ENCODE data around the gene SORD.

The SORD gene

GRCh38 chr15:45116482-45117307 lies 93.7 kb downstream of the SORD start:
- DNase-seq (ENCODE audit: insufficient read length) (no peak), FAIRE-seq (no peak)
- TF ChIP-seq TAF1 (IDR thresholded peaks at IDR 0.05; ENCODE audit: borderline replicate concordance, low read depth, low read length) (no peak), POLR2A (IDR thresholded peaks at IDR 0.05; ENCODE audit: low read depth, low read length) (no peak), POLR2AphosphoS5 (IDR thresholded peaks at IDR 0.05; ENCODE audit: low read depth, low read length) (no peak)

DNA sequence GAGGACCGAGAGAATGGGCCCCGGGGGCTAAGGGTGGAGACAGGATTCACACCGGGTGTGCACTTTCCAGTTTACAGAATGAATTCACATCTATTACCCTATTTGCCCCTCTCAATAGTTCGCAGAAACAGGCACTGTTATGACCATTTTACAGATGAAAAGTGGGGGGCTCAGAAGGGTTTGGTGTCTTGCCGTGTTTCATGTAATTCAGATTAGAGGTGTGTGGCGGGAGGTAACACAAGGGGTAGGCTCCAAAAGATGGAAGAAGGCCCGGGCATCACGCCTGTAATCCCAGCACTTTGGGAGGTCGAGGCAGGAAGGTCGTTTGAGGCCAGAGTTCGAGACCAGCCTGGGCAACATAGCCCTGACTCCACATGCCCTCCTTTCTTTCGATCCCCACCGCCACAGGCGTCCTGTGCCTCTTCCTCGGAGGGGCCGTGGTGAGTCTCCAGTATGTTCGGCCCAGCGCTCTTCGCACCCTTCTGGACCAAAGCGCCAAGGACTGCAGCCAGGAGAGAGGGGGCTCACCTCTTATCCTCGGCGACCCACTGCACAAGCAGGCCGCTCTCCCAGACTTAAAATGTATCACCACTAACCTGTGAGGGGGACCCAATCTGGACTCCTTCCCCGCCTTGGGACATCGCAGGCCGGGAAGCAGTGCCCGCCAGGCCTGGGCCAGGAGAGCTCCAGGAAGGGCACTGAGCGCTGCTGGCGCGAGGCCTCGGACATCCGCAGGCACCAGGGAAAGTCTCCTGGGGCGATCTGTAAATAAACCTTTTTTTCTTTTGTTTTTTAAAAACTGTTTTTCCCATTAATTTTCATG lies 94.5 kb downstream of the SORD start:
- TF ChIP-seq POLR2AphosphoS5 (IDR thresholded peaks at IDR 0.05; ENCODE audit: low read depth, low read length) = no peak
- no peak for TF ChIP-seq TAF1 (IDR thresholded peaks at IDR 0.05; ENCODE audit: borderline replicate concordance, low read depth, low read length)
- no peak for TF ChIP-seq POLR2A (IDR thresholded peaks at IDR 0.05; ENCODE audit: low read depth, low read length)
- no peak for DNase-seq (ENCODE audit: insufficient read length)
- FAIRE-seq = no peak

GRCh38 chr15:45118131-45118588 lies 95.2 kb downstream of the SORD start:
- peak; percentile 91 for DNase-seq (ENCODE audit: insufficient read length)
- TF ChIP-seq TAF1 (IDR thresholded peaks at IDR 0.05; ENCODE audit: borderline replicate concordance, low read depth, low read length) = no peak
- TF ChIP-seq POLR2AphosphoS5 (IDR thresholded peaks at IDR 0.05; ENCODE audit: low read depth, low read length) = no peak
- TF ChIP-seq POLR2A (IDR thresholded peaks at IDR 0.05; ENCODE audit: low read depth, low read length) = no peak
- peak; percentile 99 for FAIRE-seq

GRCh38 chr15:45118996-45119395 lies 96.0 kb downstream of the SORD start:
- TF ChIP-seq TAF1 (IDR thresholded peaks at IDR 0.05; ENCODE audit: borderline replicate concordance, low read depth, low read length) = no peak
- no peak for TF ChIP-seq POLR2AphosphoS5 (IDR thresholded peaks at IDR 0.05; ENCODE audit: low read depth, low read length)
- TF ChIP-seq POLR2A (IDR thresholded peaks at IDR 0.05; ENCODE audit: low read depth, low read length) = no peak
- DNase-seq (ENCODE audit: insufficient read length) (no peak), FAIRE-seq (no peak)

GRCh38 chr15:45120081-45120972 lies 97.3 kb downstream of the SORD start:
- FAIRE-seq (no peak), DNase-seq (ENCODE audit: insufficient read length) (no peak)
- TF ChIP-seq POLR2A (IDR thresholded peaks at IDR 0.05; ENCODE audit: low read depth, low read length) (no peak), TAF1 (IDR thresholded peaks at IDR 0.05; ENCODE audit: borderline replicate concordance, low read depth, low read length) (no peak), POLR2AphosphoS5 (IDR thresholded peaks at IDR 0.05; ENCODE audit: low read depth, low read length) (no peak)

DNA sequence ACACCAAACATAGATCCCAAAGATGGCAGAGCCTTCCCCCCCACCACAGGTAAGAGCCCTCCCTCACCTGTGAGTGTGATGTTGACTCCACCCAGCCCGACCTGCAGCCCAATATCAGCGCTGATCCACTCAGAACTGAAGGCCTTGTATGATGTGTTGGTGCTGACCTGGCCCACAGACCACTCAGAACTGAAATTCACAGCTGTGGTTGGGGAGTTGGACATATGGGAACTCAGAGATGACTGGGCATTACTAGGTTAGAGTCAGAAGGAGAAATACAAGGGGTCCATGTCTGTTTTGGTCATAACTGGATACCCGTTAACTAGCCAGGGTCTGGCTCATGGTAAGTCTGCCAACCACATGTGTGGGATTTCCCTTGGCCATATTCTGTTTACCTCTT lies 98.0 kb downstream of the SORD start:
- FAIRE-seq (no peak), DNase-seq (ENCODE audit: insufficient read length) (no peak)
- TF ChIP-seq TAF1 (IDR thresholded peaks at IDR 0.05; ENCODE audit: borderline replicate concordance, low read depth, low read length) (no peak), POLR2AphosphoS5 (IDR thresholded peaks at IDR 0.05; ENCODE audit: low read depth, low read length) (no peak), POLR2A (IDR thresholded peaks at IDR 0.05; ENCODE audit: low read depth, low read length) (no peak)

- DNase-seq (ENCODE audit: insufficient read length) (no peak), FAIRE-seq (no peak)
- TF ChIP-seq TAF1 (IDR thresholded peaks at IDR 0.05; ENCODE audit: borderline replicate concordance, low read depth, low read length) (no peak), POLR2AphosphoS5 (IDR thresholded peaks at IDR 0.05; ENCODE audit: low read depth, low read length) (no peak), POLR2A (IDR thresholded peaks at IDR 0.05; ENCODE audit: low read depth, low read length) (no peak)
Observed at GRCh38 chr15:45121706-45122417, 98.9 kb downstream of the SORD start.

DNA sequence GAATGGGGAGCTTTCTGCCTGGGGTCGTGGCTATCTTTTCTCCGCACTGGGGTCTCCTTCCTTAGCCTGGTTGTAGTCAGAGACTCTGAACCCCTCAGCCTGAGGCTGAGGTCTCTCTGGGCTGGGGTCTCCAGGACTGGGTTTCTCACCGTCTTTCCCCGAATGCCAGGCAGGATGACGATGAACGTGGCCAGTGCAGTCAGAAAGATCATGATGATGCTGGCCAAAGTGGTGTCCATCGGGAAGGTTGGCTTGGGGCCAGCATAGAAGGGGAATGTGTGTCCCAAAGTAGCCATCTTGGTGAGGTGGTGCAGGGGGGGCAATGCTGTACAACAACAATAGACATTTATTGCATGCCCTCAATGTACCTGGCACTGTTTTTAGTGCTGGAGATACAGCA lies 99.7 kb downstream of the SORD start:
- FAIRE-seq (no peak), DNase-seq (ENCODE audit: insufficient read length) (no peak)

DNA sequence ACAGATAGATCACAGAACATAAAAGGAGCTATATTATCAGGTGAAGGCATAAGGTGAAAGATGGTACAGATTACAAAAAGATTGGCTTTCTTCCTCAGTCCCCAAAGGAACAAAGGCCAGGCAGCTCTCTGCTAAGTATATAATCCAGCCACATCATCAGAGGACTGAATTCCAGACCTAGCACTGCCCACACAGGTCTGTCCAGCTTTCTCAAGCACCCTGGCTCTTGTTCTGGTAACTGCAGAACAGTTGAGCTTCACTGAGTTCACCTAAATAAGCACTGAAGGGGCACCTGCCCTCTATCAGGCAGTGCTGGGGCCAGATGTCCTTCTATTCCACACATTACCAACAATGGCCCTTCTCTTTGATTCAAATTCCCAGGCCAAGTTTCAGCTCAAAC lies 100.4 kb downstream of the SORD start:
- DNase-seq (ENCODE audit: insufficient read length) (no peak), FAIRE-seq (no peak)
- TF ChIP-seq TAF1 (IDR thresholded peaks at IDR 0.05; ENCODE audit: borderline replicate concordance, low read depth, low read length) (no peak), POLR2A (IDR thresholded peaks at IDR 0.05; ENCODE audit: low read depth, low read length) (no peak), POLR2AphosphoS5 (IDR thresholded peaks at IDR 0.05; ENCODE audit: low read depth, low read length) (no peak)

More for the DNA sequence above, 99.7 kb downstream of the SORD start:
- TF ChIP-seq POLR2A (IDR thresholded peaks at IDR 0.05; ENCODE audit: low read depth, low read length) (no peak), POLR2AphosphoS5 (IDR thresholded peaks at IDR 0.05; ENCODE audit: low read depth, low read length) (no peak), TAF1 (IDR thresholded peaks at IDR 0.05; ENCODE audit: borderline replicate concordance, low read depth, low read length) (no peak)

- no peak for DNase-seq (ENCODE audit: insufficient read length)
- TF ChIP-seq TAF1 (IDR thresholded peaks at IDR 0.05; ENCODE audit: borderline replicate concordance, low read depth, low read length) = no peak
- no peak for TF ChIP-seq POLR2A (IDR thresholded peaks at IDR 0.05; ENCODE audit: low read depth, low read length)
- TF ChIP-seq POLR2AphosphoS5 (IDR thresholded peaks at IDR 0.05; ENCODE audit: low read depth, low read length) = no peak
- FAIRE-seq = no peak
Observed at GRCh38 chr15:45126535-45127158, 103.7 kb downstream of the SORD start.

Measured in GM12892 (cell line).